Measurements from ENCODE around the gene FAM3B.

Gene FAM3B

GRCh38 chr21:41397471-41397891 is 80.9 kb downstream of the FAM3B start:
- no peak overlapping the region for H3K4me3 ChIP-seq (ENCODE audit: low read length)
- TF ChIP-seq, protein P1, sequence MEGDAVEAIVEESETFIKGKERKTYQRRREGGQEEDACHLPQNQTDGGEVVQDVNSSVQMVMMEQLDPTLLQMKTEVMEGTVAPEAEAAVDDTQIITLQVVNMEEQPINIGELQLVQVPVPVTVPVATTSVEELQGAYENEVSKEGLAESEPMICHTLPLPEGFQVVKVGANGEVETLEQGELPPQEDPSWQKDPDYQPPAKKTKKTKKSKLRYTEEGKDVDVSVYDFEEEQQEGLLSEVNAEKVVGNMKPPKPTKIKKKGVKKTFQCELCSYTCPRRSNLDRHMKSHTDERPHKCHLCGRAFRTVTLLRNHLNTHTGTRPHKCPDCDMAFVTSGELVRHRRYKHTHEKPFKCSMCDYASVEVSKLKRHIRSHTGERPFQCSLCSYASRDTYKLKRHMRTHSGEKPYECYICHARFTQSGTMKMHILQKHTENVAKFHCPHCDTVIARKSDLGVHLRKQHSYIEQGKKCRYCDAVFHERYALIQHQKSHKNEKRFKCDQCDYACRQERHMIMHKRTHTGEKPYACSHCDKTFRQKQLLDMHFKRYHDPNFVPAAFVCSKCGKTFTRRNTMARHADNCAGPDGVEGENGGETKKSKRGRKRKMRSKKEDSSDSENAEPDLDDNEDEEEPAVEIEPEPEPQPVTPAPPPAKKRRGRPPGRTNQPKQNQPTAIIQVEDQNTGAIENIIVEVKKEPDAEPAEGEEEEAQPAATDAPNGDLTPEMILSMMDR (conservative IDR thresholded peaks at IDR 0.05; ENCODE audit: low read depth, low read length) = no peak
- no peak for DNase-seq (ENCODE audit: low read depth)

DNA sequence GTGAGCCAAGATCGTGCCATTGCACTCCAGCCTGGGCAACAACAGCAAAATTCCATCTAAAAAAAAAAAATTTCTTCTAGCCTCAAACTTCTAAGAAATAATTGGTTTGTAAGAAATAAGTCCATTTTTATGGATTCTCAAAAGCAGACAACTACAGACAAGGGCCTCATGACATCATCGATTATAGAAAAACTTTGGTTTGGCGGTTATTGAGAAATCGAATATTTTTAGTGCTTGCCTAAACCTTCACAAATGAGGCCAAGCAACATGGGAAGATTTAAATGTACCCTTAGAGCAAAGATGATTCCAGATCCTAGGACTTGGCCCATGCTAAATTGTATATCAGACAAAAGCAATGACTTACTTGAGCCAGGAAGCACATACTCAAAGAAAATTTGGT is 81.7 kb downstream of the FAM3B start:
- TF ChIP-seq, protein P1 (conservative IDR thresholded peaks at IDR 0.05; ENCODE audit: low read depth, low read length) = no peak
- DNase-seq (ENCODE audit: low read depth) = no peak
- no peak overlapping the region for H3K4me3 ChIP-seq (ENCODE audit: low read length)

- H3K4me3 ChIP-seq (ENCODE audit: low read length) = no peak overlapping the region
- TF ChIP-seq, protein P1 (conservative IDR thresholded peaks at IDR 0.05; ENCODE audit: low read depth, low read length) = no peak
- DNase-seq (ENCODE audit: low read depth) = no peak
Measured at GRCh38 chr21:41398831-41399230, 82.2 kb downstream of the FAM3B start.

GRCh38 chr21:41399246-41399800 is 82.7 kb downstream of the FAM3B start:
- H3K4me3 ChIP-seq (ENCODE audit: low read length) = no peak overlapping the region
- TF ChIP-seq, protein P1 (conservative IDR thresholded peaks at IDR 0.05; ENCODE audit: low read depth, low read length) = no peak
- DNase-seq (ENCODE audit: low read depth) = no peak

DNA sequence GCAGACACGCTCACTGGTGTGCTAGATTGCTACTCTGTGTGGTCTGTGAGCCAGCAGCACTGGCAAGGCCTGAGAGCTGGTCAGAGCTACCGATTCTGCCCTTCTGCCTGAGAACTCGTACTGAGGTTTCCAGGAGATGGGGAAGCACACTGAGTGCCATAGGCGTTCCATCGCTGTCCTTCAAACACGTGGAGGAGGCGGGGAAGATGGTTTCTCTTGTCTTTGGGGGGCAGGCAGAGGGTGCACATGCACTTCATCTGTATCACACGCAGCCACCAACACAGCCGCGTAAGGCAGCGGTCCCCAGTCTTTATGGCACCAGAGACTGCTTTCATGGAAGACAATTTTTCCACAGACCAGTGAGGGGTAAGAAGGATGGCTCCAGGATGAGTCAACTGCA is 85.6 kb downstream of the FAM3B start:
- TF ChIP-seq, protein P1 (conservative IDR thresholded peaks at IDR 0.05; ENCODE audit: low read depth, low read length) = no peak
- H3K4me3 ChIP-seq (ENCODE audit: low read length) = no peak overlapping the region
- no peak for DNase-seq (ENCODE audit: low read depth)

DNA sequence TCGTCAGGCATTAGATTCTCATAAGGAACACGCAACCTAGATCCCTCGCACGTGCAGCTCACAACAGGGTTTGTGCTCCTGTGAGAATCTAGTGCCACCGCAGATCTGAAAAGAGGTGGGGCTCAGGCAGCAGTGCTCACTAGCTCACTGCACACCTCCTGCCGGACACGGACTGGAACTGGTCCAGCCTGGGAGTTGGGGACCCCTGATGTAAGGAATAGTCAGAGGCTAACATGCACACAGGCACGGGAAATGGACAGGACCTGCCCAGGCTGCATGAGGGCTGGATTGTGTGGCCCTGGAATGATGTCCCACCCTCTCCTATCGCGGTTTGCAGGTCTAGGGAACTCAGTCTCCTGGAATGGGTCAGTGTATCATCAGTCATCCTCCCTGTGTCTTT is 86.2 kb downstream of the FAM3B start:
- no peak for DNase-seq (ENCODE audit: low read depth)
- no peak overlapping the region for H3K4me3 ChIP-seq (ENCODE audit: low read length)
- TF ChIP-seq, protein P1 (conservative IDR thresholded peaks at IDR 0.05; ENCODE audit: low read depth, low read length) = no peak

DNA sequence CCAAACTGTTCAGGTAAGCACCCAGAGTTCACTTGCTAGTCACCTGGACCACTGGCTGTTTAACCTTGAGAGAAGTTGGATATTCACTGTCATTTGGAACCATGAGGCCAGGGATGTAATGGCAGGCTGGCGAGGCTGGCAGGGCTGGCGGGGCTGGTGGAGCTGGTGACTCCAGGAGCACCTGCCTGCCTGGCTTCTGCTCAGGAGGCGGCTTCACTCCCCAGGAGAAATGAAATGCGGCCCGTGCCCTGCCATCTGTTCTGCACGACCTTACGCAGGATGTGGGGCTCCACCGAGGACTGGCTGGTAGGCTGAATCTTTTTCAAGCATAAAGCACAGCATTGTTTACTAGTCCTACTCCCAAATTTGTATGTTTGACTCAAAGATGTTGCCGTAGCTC is 86.7 kb downstream of the FAM3B start:
- DNase-seq (ENCODE audit: low read depth) = no peak
- TF ChIP-seq, protein P1 (conservative IDR thresholded peaks at IDR 0.05; ENCODE audit: low read depth, low read length) = no peak
- no peak overlapping the region for H3K4me3 ChIP-seq (ENCODE audit: low read length)

Measured in retinal pigment epithelial cell (primary cell).